ENCODE data around the gene TSHR.

TSHR gene

GRCh38 chr14:80981673-80982072 lies 26.3 kb downstream of the TSHR start:
- Histone ChIP-seq H2BK5ac (ENCODE audit: low read depth, low read length, poor library complexity, severe bottlenecking) (no peak overlapping the region), H3K27me3 (ENCODE audit: control insufficient read depth in 1 of 2, insufficient read depth in 1 of 2, low read length in 2 of 2) (peaks cover 50 to 62% of the 10 kb centered on the region in 2 experiments), H3K36me3 (ENCODE audit: control insufficient read depth in 1 of 2, insufficient read depth in 2 of 2, low read depth in 1 of 2, low read length in 2 of 2) (no peaks in the 10 kb centered on the region), H3K4me1 (ENCODE audit: control insufficient read depth, insufficient read depth, low read depth, low read length) (no peaks in the 10 kb centered on the region), H3K4me3 (ENCODE audit: insufficient read depth in 1 of 2, low read depth in 1 of 2, low read length in 2 of 2) (no peak overlapping the region), H3K79me1 (replicated peaks; ENCODE audit: low read length, poor library complexity, severe bottlenecking) (no peaks in the 10 kb centered on the region), H2AFZ (ENCODE audit: low read depth, low read length) (no peak overlapping the region), H4K91ac (ENCODE audit: low read length) (no peak overlapping the region), H2BK12ac (ENCODE audit: low read length in 2 of 2) (no peak overlapping the region), H3K18ac (ENCODE audit: low read depth in 1 of 2, low read length in 2 of 2) (no peak overlapping the region), H3K27ac (ENCODE audit: low read length, poor library complexity, severe bottlenecking) (no peak overlapping the region), H4K8ac (ENCODE audit: low read length) (no peak overlapping the region), H3K23ac (ENCODE audit: low read length in 2 of 2) (no peak overlapping the region), H3K9me3 (ENCODE audit: control insufficient read depth, low read length) (no peaks in the 10 kb centered on the region), H3K4ac (ENCODE audit: low read depth in 1 of 2, low read length in 2 of 2) (no peak overlapping the region), H2BK15ac (ENCODE audit: low read depth, poor library complexity, severe bottlenecking) (no peak overlapping the region), H3K14ac (ENCODE audit: low read length in 2 of 2) (no peak overlapping the region), H3K9ac (ENCODE audit: low read length) (no peak overlapping the region), H2AK5ac (ENCODE audit: low read length, severe bottlenecking) (no peak overlapping the region), H3K4me2 (ENCODE audit: low read length, poor library complexity, severe bottlenecking) (no peak overlapping the region), H2BK120ac (ENCODE audit: low read depth, low read length) (no peak overlapping the region)
- 92% methylated on average over 7 of the region's 7 CpGs for WGBS
- no peak for DNase-seq

- Histone ChIP-seq H2BK15ac (ENCODE audit: low read depth, poor library complexity, severe bottlenecking) (no peak overlapping the region), H3K9ac (ENCODE audit: low read length) (no peak overlapping the region), H4K91ac (ENCODE audit: low read length) (no peak overlapping the region), H3K4me3 (ENCODE audit: insufficient read depth in 1 of 2, low read depth in 1 of 2, low read length in 2 of 2) (no peak overlapping the region), H3K23ac (ENCODE audit: low read length in 2 of 2) (no peak overlapping the region), H2BK5ac (ENCODE audit: low read depth, low read length, poor library complexity, severe bottlenecking) (no peak overlapping the region), H3K4me2 (ENCODE audit: low read length, poor library complexity, severe bottlenecking) (no peak overlapping the region), H2BK120ac (ENCODE audit: low read depth, low read length) (no peak overlapping the region), H2AFZ (ENCODE audit: low read depth, low read length) (no peak overlapping the region), H3K79me1 (replicated peaks; ENCODE audit: low read length, poor library complexity, severe bottlenecking) (no peaks in the 10 kb centered on the region), H4K8ac (ENCODE audit: low read length) (no peak overlapping the region), H2AK5ac (ENCODE audit: low read length, severe bottlenecking) (no peak overlapping the region), H3K18ac (ENCODE audit: low read depth in 1 of 2, low read length in 2 of 2) (no peak overlapping the region), H3K4me1 (ENCODE audit: control insufficient read depth, insufficient read depth, low read depth, low read length) (no peaks in the 10 kb centered on the region), H3K36me3 (ENCODE audit: control insufficient read depth in 1 of 2, insufficient read depth in 2 of 2, low read depth in 1 of 2, low read length in 2 of 2) (no peaks in the 10 kb centered on the region), H3K4ac (ENCODE audit: low read depth in 1 of 2, low read length in 2 of 2) (no peak overlapping the region), H3K27ac (ENCODE audit: low read length, poor library complexity, severe bottlenecking) (no peak overlapping the region), H2BK12ac (ENCODE audit: low read length in 2 of 2) (no peak overlapping the region), H3K9me3 (ENCODE audit: control insufficient read depth, low read length) (no peaks in the 10 kb centered on the region), H3K27me3 (ENCODE audit: control insufficient read depth in 1 of 2, insufficient read depth in 1 of 2, low read length in 2 of 2) (peaks cover 41 to 52% of the 10 kb centered on the region in 2 experiments), H3K14ac (ENCODE audit: low read length in 2 of 2) (no peak overlapping the region)
- WGBS: no CpG with 5 or more reads among the region's 2 CpGs
- DNase-seq: no peak
Observed at GRCh38 chr14:80982711-80983110, 27.3 kb downstream of the TSHR start.

- H4K91ac ChIP-seq (ENCODE audit: low read length): no peak overlapping the region
- no peak overlapping the region for H2BK120ac ChIP-seq (ENCODE audit: low read depth, low read length)
- H3K27ac ChIP-seq (ENCODE audit: low read length, poor library complexity, severe bottlenecking): no peak overlapping the region
- H3K27me3 ChIP-seq (ENCODE audit: control insufficient read depth in 1 of 2, insufficient read depth in 1 of 2, low read length in 2 of 2): peaks cover 36 to 46% of the 10 kb centered on the region in 2 experiments
- no peak overlapping the region for H2BK15ac ChIP-seq (ENCODE audit: low read depth, poor library complexity, severe bottlenecking)
- no peak overlapping the region for H2BK12ac ChIP-seq (ENCODE audit: low read length in 2 of 2)
- no peak overlapping the region for H3K4ac ChIP-seq (ENCODE audit: low read depth in 1 of 2, low read length in 2 of 2)
- no peaks in the 10 kb centered on the region for H3K36me3 ChIP-seq (ENCODE audit: control insufficient read depth in 1 of 2, insufficient read depth in 2 of 2, low read depth in 1 of 2, low read length in 2 of 2)
- no peak overlapping the region for H2BK5ac ChIP-seq (ENCODE audit: low read depth, low read length, poor library complexity, severe bottlenecking)
- no peak overlapping the region for H2AK5ac ChIP-seq (ENCODE audit: low read length, severe bottlenecking)
- H3K14ac ChIP-seq (ENCODE audit: low read length in 2 of 2): no peak overlapping the region
- H3K4me3 ChIP-seq (ENCODE audit: insufficient read depth in 1 of 2, low read depth in 1 of 2, low read length in 2 of 2): no peak overlapping the region
- H3K79me1 ChIP-seq (replicated peaks; ENCODE audit: low read length, poor library complexity, severe bottlenecking): no peaks in the 10 kb centered on the region
- no peak overlapping the region for H3K18ac ChIP-seq (ENCODE audit: low read depth in 1 of 2, low read length in 2 of 2)
- H3K9ac ChIP-seq (ENCODE audit: low read length): no peak overlapping the region
- H3K4me1 ChIP-seq (ENCODE audit: control insufficient read depth, insufficient read depth, low read depth, low read length): no peaks in the 10 kb centered on the region
- H3K23ac ChIP-seq (ENCODE audit: low read length in 2 of 2): no peak overlapping the region
- peak; percentile 66 for DNase-seq
- WGBS: 26% methylated on average over 5 of the region's 6 CpGs
- H2AFZ ChIP-seq (ENCODE audit: low read depth, low read length): no peak overlapping the region
- H4K8ac ChIP-seq (ENCODE audit: low read length): no peak overlapping the region
- H3K4me2 ChIP-seq (ENCODE audit: low read length, poor library complexity, severe bottlenecking): no peak overlapping the region
- no peaks in the 10 kb centered on the region for H3K9me3 ChIP-seq (ENCODE audit: control insufficient read depth, low read length)
Observed at GRCh38 chr14:80987235-80988032, 32.0 kb downstream of the TSHR start.

DNA sequence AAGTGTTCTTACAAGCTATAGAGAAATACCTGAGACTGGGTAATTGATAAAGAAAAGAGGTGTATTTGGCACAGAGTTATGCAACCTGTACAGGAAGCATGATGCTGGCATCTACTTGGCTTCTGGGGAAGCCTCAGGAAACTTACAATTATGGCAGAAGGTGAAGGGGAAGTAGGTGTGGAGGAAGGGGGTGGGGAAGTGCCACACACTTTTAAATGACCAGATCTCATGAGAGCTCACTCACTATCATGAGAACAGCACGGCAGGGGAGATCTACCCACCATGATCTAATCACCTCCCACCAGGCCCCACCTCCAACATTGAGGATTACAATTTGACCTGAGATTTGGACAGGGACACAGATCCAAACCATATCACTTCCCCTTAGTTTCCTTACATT lies 32.8 kb downstream of the TSHR start:
- Histone ChIP-seq H3K27me3 (ENCODE audit: control insufficient read depth in 1 of 2, insufficient read depth in 1 of 2, low read length in 2 of 2) (peaks cover 35 to 44% of the 10 kb centered on the region in 2 experiments), H2BK5ac (ENCODE audit: low read depth, low read length, poor library complexity, severe bottlenecking) (no peak overlapping the region), H3K79me1 (replicated peaks; ENCODE audit: low read length, poor library complexity, severe bottlenecking) (no peaks in the 10 kb centered on the region), H2BK120ac (ENCODE audit: low read depth, low read length) (no peak overlapping the region), H3K14ac (ENCODE audit: low read length in 2 of 2) (no peak overlapping the region), H4K91ac (ENCODE audit: low read length) (no peak overlapping the region), H3K27ac (ENCODE audit: low read length, poor library complexity, severe bottlenecking) (no peak overlapping the region), H3K4me2 (ENCODE audit: low read length, poor library complexity, severe bottlenecking) (no peak overlapping the region), H2AK5ac (ENCODE audit: low read length, severe bottlenecking) (no peak overlapping the region), H3K4me3 (ENCODE audit: insufficient read depth in 1 of 2, low read depth in 1 of 2, low read length in 2 of 2) (no peak overlapping the region), H4K8ac (ENCODE audit: low read length) (no peak overlapping the region), H3K4me1 (ENCODE audit: control insufficient read depth, insufficient read depth, low read depth, low read length) (no peaks in the 10 kb centered on the region), H3K36me3 (ENCODE audit: control insufficient read depth in 1 of 2, insufficient read depth in 2 of 2, low read depth in 1 of 2, low read length in 2 of 2) (no peaks in the 10 kb centered on the region), H3K18ac (ENCODE audit: low read depth in 1 of 2, low read length in 2 of 2) (no peak overlapping the region), H3K9me3 (ENCODE audit: control insufficient read depth, low read length) (no peaks in the 10 kb centered on the region), H2AFZ (ENCODE audit: low read depth, low read length) (no peak overlapping the region), H3K9ac (ENCODE audit: low read length) (no peak overlapping the region), H3K23ac (ENCODE audit: low read length in 2 of 2) (no peak overlapping the region), H2BK15ac (ENCODE audit: low read depth, poor library complexity, severe bottlenecking) (no peak overlapping the region), H2BK12ac (ENCODE audit: low read length in 2 of 2) (no peak overlapping the region), H3K4ac (ENCODE audit: low read depth in 1 of 2, low read length in 2 of 2) (no peak overlapping the region)
- DNase-seq: no peak
- WGBS: 81% methylated on average over 1 of the region's 1 CpG

Data from mesenchymal stem cell (in vitro differentiated cells and primary cell).